T-helper 2 cell treated with Interferon-gamma antibody and Interleukin-4, amounts not matched to agents 100 ng/mL and 5 ng/mL, for 36 hours (primary cell): ENCODE measurements around the gene EP300. TPM values are rescaled to one million over a fixed set of nuclear protein-coding genes. Genes with fewer than 3 reads are reported as not detected.
"Not testable (repeated sequence)": the region's sequence is repeated elsewhere in the genome, so short reads cannot be mapped to it uniquely, and the experiment has no call there.

Source experiments
- intact Hi-C: fragments of 100-400 bp; cut with micrococcal nuclease; formaldehyde crosslinking; loops from one replicate; pipeline ENCODE4 v1.15.1; 2023
- total RNA-seq: library from RNA; stranded (reverse); gene quantifications from 2 replicates; pipeline ENCODE4 v1.2.3, GENCODE V29; 2022

EP300 gene
- total RNA-seq, 1 donor from 2014 or later, result 87.2 TPM

- intact Hi-C loops, result no loop called here
Measured at GRCh38 chr22:41146573-41146972, 54.2 kb downstream of the EP300 start.

GRCh38 chr22:41147722-41148121 lies 55.3 kb downstream of the EP300 start:
- intact Hi-C loops, result no loop called here

GRCh38 chr22:41152902-41153301 lies 60.5 kb downstream of the EP300 start:
- intact Hi-C loops, result no loop called here

- intact Hi-C loops, result no loop called here
Measured at GRCh38 chr22:41157083-41157482, 64.7 kb downstream of the EP300 start.

- intact Hi-C loops, result no loop called here
Measured at GRCh38 chr22:41169157-41169556, 76.8 kb downstream of the EP300 start.

GRCh38 chr22:41171996-41172395 lies 79.6 kb downstream of the EP300 start:
- intact Hi-C loops, result no loop called here

- intact Hi-C loops, result no loop called here
Measured at GRCh38 chr22:41175546-41175945, 83.2 kb downstream of the EP300 start.

- intact Hi-C loops, result no loop called here
Measured at GRCh38 chr22:41177040-41177621, 84.7 kb downstream of the EP300 start.

- intact Hi-C loops, result no loop called here
Measured at GRCh38 chr22:41177622-41178424, 85.4 kb downstream of the EP300 start.

GRCh38 chr22:41178425-41178975 lies 86.1 kb downstream of the EP300 start:
- intact Hi-C loops, result no loop called here

- intact Hi-C loops, result not testable (repeated sequence)
Measured at GRCh38 chr22:41180362-41180761, 88.0 kb downstream of the EP300 start.

GRCh38 chr22:41180926-41181325 lies 88.5 kb downstream of the EP300 start:
- intact Hi-C loops, result no loop called here

- intact Hi-C loops, result no loop called here
Measured at GRCh38 chr22:41181349-41182241, 89.2 kb downstream of the EP300 start.

- intact Hi-C loops, result no loop called here
Measured at GRCh38 chr22:41184679-41185078, 92.3 kb downstream of the EP300 start.

- intact Hi-C loops, result no loop called here
Measured at GRCh38 chr22:41191467-41191866, 99.1 kb downstream of the EP300 start.

- intact Hi-C loops, result no loop called here
Measured at GRCh38 chr22:41193829-41194228, 101.4 kb downstream of the EP300 start.

GRCh38 chr22:41197038-41197972 lies 104.9 kb downstream of the EP300 start:
- intact Hi-C loops, result loop anchor here (1.0 to 2.0 kb wide), 4 partner anchors 8 to 341 kb away; partner anchors contain the start of genes L3MBTL2 and ST13

- intact Hi-C loops, result loop anchor here (2.0 kb wide), 1 partner anchor 19 kb away; no protein-coding TSS in a partner anchor
Measured at GRCh38 chr22:41198027-41198580, 105.7 kb downstream of the EP300 start.

- intact Hi-C loops, result no loop called here
Measured at GRCh38 chr22:41201141-41201540, 108.7 kb downstream of the EP300 start.

- intact Hi-C loops, result no loop called here
Measured at GRCh38 chr22:41203118-41203517, 110.7 kb downstream of the EP300 start.
